Measurements from ENCODE around the gene TGFBR2. TPM values are rescaled to one million over a fixed set of nuclear protein-coding genes. Genes with fewer than 3 reads are reported as not detected.

The TGFBR2 gene
- total and polyA plus RNA-seq, 4 donors, result 13.9 to 61.2 (median 33.7) TPM

- Histone ChIP-seq H3K36me3 (ENCODE audit: control insufficient read depth in 4 of 4, insufficient read depth in 3 of 4, low read depth in 1 of 4, low read length in 3 of 4) (peaks cover 0 to 19% (median 8%) of the 10 kb centered on the region in 4 donors), H3K4me3 (ENCODE audit: low read depth in 1 of 3, low read length in 3 of 3) (no peak overlapping the region), H3K9me3 (ENCODE audit: control insufficient read depth in 4 of 4, low read length in 3 of 4) (no peaks in the 10 kb centered on the region), H3K27me3 (ENCODE audit: control insufficient read depth in 4 of 4, insufficient read depth in 4 of 4, low read length in 3 of 4) (no peaks in the 10 kb centered on the region), H3K9ac (ENCODE audit: low read depth in 1 of 2, low read length in 2 of 2) (no peak overlapping the region), H3K4me1 (ENCODE audit: control insufficient read depth in 4 of 4, insufficient read depth in 4 of 4, low read length in 3 of 4) (peaks cover 0 to 5% (median 2%) of the 10 kb centered on the region in 4 donors), H3K27ac (ENCODE audit: low read depth in 1 of 2, low read length in 2 of 2) (no peak overlapping the region)
- TF ChIP-seq HNF4A (conservative IDR thresholded peaks at IDR 0.05), result no peak
- no peak for DNase-seq (ENCODE audit: low spot score)
- 89% methylated on average over 4 of the region's 4 CpGs for WGBS
Observed at GRCh38 chr3:30663533-30664241, 57.3 kb downstream of the TGFBR2 start.

- DNase-seq (ENCODE audit: low spot score), result no peak
- H3K9me3 ChIP-seq (ENCODE audit: control insufficient read depth in 4 of 4, low read length in 3 of 4), result no peaks in the 10 kb centered on the region
- peaks cover 0 to 19% (median 8%) of the 10 kb centered on the region in 4 donors for H3K36me3 ChIP-seq (ENCODE audit: control insufficient read depth in 4 of 4, insufficient read depth in 3 of 4, low read depth in 1 of 4, low read length in 3 of 4)
- H3K4me3 ChIP-seq (ENCODE audit: low read depth in 1 of 3, low read length in 3 of 3), result no peak overlapping the region
- H3K27me3 ChIP-seq (ENCODE audit: control insufficient read depth in 4 of 4, insufficient read depth in 4 of 4, low read length in 3 of 4), result no peaks in the 10 kb centered on the region
- no peak overlapping the region for H3K9ac ChIP-seq (ENCODE audit: low read depth in 1 of 2, low read length in 2 of 2)
- peaks cover 0 to 3% (median 0%) of the 10 kb centered on the region in 4 donors for H3K4me1 ChIP-seq (ENCODE audit: control insufficient read depth in 4 of 4, insufficient read depth in 4 of 4, low read length in 3 of 4)
- H3K27ac ChIP-seq (ENCODE audit: low read depth in 1 of 2, low read length in 2 of 2), result no peak overlapping the region
- TF ChIP-seq RAD21 (IDR thresholded peaks at IDR 0.05), result no peak
- no peak for TF ChIP-seq SP1 (IDR thresholded peaks at IDR 0.05)
- no peak for TF ChIP-seq JUND (IDR thresholded peaks at IDR 0.05)
- TF ChIP-seq HNF4A (conservative IDR thresholded peaks at IDR 0.05), result no peak
- TF ChIP-seq TAF1 (conservative IDR thresholded peaks at IDR 0.05), result no peak
- no peak for TF ChIP-seq RXRA (IDR thresholded peaks at IDR 0.05)
- no peak for TF ChIP-seq HNF4G (IDR thresholded peaks at IDR 0.05)
- TF ChIP-seq FOXA2 (IDR thresholded peaks at IDR 0.05), result no peak
- no peak for TF ChIP-seq ZBTB33 (IDR thresholded peaks at IDR 0.05)
- no peak for TF ChIP-seq FOXA1 (IDR thresholded peaks at IDR 0.05)
- no peak for TF ChIP-seq REST (IDR thresholded peaks at IDR 0.05)
- no peak for TF ChIP-seq ATF3 (IDR thresholded peaks at IDR 0.05)
- WGBS, result 83% methylated on average over 8 of the region's 8 CpGs
Observed at GRCh38 chr3:30664459-30664858, 58.1 kb downstream of the TGFBR2 start.

- H3K27me3 ChIP-seq (ENCODE audit: control insufficient read depth in 4 of 4, insufficient read depth in 4 of 4, low read length in 3 of 4), result no peaks in the 10 kb centered on the region
- no peak overlapping the region for H3K27ac ChIP-seq (ENCODE audit: low read depth in 1 of 2, low read length in 2 of 2)
- no peaks in the 10 kb centered on the region for H3K9me3 ChIP-seq (ENCODE audit: control insufficient read depth in 4 of 4, low read length in 3 of 4)
- H3K4me1 ChIP-seq (ENCODE audit: control insufficient read depth in 4 of 4, insufficient read depth in 4 of 4, low read length in 3 of 4), result peaks cover 0 to 3% (median 0%) of the 10 kb centered on the region in 4 donors
- H3K9ac ChIP-seq (ENCODE audit: low read depth in 1 of 2, low read length in 2 of 2), result no peak overlapping the region
- no peak overlapping the region for H3K4me3 ChIP-seq (ENCODE audit: low read depth in 1 of 3, low read length in 3 of 3)
- DNase-seq (ENCODE audit: low spot score), result no peak
- 74% methylated on average over 6 of the region's 6 CpGs for WGBS
- no peak for TF ChIP-seq FOXA2 (IDR thresholded peaks at IDR 0.05)
- TF ChIP-seq SP1 (IDR thresholded peaks at IDR 0.05), result no peak
- no peak for TF ChIP-seq NR2F2 (IDR thresholded peaks at IDR 0.05)
- H3K36me3 ChIP-seq (ENCODE audit: control insufficient read depth in 4 of 4, insufficient read depth in 3 of 4, low read depth in 1 of 4, low read length in 3 of 4), result peaks cover 0 to 19% (median 8%) of the 10 kb centered on the region in 4 donors
Observed at GRCh38 chr3:30664884-30665283, 58.5 kb downstream of the TGFBR2 start.
